GM19397 (cell line): Measurements from ENCODE around the gene RHEX.
"Not testable (repeated sequence)": the region's sequence is repeated elsewhere in the genome, so short reads cannot be mapped to it uniquely, and the experiment has no call there.

Source experiments
- ATAC-seq: cut with Tn5 transposase; IDR thresholded peaks from one replicate; pipeline ENCODE4 v1.9.1; 2021; ENCODE audit warnings: mild to moderate bottlenecking, moderate library complexity; ENCODE audit not compliant: unreplicated experiment

The RHEX gene

DNA sequence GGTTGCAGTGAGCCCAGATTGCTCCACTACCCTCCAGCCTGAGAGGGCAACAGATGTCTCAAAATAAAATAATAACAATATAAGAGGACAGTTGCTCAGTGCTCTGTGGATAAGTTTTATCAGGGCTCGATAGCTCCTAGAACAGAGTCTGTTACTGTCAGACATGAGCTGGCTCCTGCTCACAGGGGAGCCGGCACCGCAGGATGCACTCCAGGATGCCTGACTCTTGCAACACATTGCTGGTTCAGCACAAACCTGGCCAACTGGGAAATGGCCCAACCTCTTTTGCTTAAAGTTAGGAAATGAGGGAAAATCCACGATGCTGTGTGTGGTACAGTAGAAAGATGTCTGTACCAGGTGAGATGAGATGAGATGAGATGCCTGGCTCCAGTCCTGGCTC is 23.5 kb upstream of the RHEX start:
- ATAC-seq: no peak

DNA sequence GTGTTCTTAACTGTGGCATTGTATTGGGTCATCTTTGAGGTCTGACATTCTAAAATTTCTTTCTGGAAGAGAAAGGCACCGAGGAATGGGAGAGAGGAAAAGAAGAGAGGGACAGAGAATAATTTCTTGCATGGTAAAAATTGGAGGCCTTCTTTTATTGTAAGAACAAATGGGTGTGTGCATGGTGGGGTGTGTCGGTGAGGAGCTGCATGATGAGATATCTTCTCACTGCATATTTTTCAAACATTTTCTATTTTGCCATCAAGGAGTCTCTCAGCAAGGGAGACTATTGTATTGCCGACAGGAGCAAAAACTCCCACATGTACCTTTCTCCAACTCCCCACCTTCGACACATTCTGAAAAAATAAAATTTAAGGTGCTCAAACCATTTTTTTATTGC is 22.8 kb upstream of the RHEX start:
- no peak for ATAC-seq

DNA sequence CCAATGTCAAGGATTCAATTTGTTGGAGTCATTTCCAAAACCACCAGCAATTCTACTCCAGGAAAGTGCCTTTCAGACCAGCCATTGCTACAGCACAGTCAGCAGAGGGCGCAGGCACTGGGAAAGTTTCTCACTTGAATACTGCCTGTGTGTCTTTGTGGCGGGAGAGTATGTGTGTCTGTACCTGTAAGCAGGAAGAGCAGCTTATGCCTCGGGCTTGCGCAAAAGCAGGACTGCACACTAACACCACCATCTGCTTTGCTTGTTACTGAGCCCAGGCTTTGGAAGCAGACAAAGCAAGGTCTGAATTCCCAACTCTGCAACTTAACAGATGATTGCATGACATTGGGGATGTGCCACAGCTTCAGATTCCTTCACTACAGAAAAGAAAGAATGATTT is 22.3 kb upstream of the RHEX start:
- ATAC-seq: peak; percentile 66

DNA sequence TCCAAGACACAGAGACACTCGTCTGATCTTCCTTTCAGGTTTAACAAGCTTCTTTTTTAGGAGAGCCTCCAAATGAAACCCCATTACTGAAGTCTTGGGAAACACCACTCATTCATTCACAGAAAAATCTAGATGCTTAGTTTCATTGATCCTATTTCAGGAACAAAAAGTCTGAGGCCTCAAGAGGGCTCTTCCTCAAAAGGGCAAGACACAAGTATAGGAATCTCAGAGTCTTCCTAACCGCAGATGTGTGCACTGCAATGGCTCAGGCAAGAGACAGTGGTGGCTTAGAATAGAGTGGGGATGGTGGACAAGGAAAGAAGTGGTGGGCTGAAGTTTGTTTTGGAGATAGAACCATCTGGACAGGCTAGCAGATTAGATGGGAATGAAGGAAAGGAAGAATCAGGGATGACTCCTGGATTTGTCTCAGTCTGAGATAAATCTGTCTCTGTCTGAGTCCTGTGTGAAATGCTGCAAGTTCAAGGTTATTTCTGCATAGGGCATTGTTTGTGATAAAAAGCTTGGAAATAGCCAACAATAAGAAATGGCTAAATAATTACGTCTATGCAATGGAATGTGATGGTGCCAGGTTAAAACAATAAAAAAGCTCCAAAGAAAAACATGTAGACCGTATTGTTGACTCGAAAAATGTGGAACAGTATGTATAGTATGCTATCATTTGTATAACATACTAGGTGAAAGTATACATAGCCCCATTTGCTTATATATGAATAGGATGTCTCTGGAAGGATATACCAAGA is 20.4 kb upstream of the RHEX start:
- no peak for ATAC-seq

DNA sequence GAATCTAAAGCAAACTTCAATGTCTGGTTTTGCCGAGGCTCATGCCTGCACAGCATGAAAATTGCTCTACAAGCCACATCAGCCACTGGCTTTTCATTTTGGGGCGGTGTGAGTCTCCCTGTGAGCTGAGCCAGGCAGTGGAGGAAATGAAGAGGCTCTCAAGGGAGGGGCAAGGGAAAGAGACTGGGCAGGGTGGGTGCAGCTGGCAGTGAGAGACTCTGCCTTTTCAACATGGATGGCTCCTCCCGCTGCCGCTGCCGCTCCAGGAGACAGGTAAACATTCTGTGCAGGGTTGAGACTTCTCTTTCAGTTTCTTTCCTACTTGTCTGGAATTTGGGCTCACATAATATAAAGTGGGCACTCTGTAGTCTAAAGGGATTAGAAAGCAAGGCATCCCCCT is 17.9 kb upstream of the RHEX start:
- no peak for ATAC-seq

DNA sequence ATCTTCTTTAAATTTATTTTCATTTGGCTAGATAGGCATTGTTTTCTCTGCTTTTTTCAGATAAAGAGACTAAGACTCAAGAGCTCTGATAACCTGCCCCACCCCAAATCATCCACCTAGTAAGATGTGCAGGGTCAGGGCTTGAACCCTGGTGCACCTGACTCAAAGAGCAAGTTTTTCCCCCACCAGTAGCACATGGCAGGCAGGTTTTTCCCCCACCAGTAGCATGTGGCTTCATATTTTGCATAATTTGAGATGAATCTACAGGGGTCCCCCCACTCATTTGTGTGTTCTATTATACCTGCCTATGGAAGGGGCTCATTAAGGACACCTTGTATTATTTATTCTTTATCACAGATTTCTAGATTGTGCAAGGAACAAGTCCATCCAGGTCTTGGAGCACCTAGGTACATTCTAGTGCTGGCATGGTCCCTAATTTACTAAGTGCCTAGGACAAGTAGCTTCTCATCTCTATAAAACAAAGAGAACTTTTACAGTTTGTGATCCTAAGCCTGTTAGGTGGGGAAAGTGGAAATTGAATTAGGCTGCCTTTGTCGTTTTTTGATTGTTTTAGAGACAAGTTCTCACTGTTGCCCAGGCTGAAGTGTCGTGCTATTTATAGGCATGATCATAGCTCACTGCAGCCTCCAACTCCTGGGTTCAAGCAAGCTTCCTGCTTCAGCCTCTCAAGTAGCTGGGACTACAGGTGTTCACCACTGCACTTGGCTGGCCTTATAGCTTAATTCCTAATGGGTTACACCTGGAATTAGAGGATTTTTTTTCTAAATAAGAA is 16.1 kb upstream of the RHEX start:
- no peak for ATAC-seq

DNA sequence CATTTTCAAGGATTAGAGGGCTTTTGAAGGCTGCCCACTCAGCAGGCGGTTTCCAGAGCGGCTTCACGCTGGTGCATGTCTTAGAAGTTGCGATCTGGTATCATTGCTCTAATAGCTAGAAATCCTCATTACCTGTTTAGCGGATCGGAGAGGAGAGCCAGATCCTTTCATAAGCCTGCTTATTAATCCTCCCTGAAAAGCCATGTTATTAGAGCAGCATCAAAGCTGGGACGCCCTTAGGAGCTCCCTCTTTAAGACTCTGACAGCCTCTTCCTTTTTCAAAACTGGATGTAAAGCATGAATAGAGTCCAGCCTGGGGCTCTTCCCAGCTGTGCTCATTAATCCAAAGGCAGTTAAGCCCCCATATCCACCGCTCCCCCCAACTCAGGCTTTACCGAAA is 15.4 kb upstream of the RHEX start:
- ATAC-seq: no peak

DNA sequence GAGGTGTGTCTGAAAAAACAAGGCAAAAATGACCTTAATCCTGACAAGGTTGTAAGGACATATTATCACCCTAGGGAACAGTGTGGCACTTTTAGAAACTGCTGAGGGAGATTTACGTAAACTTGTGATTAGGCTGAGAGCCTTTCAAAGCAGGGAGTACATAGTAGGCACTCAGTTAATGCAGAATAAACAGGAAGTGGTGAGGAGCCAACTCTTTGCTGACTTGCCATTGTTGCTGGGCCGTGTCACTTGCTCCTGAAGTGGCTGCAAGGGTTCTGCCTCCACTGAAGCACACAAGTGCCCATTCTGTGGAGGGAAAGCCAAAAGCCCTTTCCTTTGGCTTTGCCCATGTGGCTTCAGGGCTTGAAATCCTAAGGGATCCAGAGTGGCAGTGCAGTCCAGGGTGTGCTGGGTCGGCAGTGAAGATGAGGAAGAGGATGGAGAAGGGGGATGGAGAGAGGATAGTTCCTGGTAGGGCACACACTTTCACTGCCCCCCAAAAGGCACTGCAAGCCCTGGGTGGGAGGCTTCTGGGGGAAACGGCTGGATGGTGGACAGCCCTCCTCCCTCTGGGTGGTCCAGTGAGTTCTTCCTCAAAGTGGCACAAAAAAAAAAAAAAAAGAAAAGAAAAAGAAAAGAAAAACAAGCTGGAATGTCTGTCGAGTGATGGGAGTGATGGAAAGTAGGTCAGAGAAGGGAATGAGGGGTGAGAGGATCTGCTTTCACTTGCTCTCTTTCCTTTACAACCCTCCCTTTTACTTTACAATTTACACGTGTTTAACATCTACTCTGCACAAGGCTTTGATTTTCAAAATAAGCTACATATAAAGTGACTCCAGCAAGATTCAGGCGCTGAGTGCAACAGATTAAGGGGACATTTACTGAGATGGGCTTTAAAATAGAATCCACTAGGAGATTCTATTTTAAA is 13.7 kb upstream of the RHEX start:
- ATAC-seq: no peak

DNA sequence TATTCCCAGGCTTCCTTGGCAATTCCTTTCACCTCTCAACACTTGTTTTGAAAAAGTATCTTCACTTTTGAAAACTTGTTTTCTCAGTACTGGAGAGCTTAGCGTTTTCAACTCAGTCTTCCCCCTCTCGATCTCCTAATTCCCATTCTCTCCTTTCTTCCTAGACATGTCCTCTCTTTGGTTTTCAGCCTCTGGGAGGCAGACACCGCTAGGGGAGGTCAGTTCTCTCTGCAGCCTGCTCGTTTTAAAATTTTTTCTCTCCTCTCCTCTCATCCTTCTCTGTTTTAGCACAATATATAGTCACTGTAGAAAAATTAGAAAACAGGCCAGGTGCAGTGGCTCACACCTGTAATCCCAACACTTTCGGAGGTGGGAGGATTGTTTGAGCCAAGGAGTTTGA is 12.6 kb upstream of the RHEX start:
- ATAC-seq: no peak

DNA sequence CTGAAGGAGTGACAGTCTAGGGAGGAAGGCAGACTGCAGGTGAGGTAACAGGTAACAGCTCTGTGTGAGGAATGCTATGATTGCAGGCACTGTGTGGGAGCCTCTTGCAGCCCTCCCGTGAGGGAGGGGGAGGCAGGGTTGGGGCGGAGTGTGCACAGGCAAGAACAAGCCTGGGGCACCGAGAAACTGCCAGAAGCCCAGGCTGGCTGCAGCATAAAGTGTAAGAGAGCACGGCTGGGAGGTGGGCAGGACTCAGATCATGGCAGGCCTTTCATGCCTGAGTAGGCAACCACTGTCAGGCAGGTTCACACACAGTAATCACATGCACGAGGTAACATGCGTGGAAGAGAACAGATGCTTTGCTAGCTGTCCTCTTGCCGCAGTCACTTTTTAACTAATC is 11.3 kb upstream of the RHEX start:
- peak; percentile 63 for ATAC-seq

DNA sequence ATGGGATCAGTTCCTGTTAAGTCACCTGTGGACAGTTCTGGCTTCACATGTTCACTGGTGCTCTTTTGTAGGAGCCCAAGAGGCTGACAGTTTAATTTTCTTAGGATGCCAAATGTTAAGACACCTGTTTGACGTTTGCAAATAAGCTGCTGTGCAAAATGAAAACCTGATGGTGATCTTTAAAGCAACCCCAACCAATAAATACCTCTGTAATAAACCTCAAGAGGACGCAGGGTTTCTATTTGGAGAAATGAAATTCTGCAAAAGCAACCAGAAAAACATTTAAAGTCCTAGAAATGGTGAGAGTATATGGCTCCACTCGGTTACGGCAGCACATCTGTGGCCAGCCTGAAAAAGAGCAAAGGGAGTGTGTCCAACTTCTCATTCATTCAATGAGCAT is 5.7 kb upstream of the RHEX start:
- ATAC-seq: no peak

DNA sequence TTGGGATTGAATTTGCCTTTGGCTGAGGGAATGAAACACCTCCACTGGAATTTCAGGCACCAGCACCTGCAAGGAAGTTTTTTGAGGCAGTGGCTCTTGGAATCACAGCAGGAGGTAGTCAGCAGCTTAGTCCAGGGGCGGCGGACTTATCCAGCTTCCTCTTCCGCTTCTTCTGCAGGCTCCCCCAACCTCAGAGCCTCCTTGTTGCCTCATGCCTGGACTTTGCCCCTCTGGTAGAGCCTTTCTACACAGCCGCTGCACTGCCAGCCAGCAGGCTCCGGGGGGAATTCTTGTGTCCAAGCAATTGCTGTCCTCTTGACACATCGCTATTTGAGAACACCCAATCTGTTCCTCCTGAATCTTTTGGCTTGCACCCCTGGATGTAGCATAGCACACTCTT is 4.4 kb upstream of the RHEX start:
- no peak for ATAC-seq

DNA sequence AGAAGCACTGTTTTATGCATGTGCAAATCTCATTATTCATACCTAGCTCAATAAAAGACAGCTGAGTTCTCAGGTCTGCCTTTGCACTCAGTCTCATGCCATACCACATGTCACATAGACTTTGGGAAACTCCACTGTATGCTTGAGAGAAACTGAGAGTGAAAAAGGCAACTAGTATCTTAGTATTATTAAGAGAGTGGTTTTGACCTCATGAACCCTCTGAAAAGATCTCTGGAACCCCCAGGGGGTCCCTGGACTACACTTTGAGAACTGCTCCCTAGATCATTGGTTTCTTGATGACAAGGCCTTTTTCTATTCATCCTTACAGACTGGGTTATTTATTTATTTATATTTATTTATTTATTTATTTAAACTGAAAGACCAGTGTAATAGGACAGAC is 3.7 kb upstream of the RHEX start:
- no peak for ATAC-seq

DNA sequence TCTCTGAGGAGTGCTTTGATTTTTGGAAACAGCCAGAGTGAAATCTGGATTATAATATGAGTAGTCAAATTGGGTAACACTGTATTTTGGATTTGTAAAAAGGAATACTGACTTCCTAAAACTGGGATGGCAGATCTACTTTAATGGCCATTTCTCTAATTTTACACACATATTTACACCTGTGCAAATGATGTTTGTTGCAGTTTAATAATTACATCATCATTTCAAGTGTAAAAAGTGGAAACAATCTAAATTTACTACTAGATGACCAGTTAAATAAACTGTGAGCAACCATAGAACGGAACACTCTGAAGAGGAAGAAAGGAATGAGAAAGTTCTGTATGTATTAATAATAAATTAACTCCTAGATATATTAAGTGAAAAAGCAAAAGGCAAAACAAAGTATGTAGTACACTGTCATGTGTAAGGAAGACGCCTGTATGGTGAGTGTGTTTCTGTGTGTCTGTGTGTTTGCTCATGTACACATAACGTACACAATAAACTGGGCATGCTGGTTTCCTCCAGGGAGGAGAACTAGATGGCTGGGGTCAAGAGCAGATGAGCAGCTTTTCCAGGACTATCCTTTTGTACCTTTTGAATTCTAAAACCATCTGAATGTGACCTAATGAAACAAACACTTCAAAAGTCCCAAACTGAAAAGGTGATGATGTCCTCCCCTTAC is 2.9 kb upstream of the RHEX start:
- no peak for ATAC-seq

DNA sequence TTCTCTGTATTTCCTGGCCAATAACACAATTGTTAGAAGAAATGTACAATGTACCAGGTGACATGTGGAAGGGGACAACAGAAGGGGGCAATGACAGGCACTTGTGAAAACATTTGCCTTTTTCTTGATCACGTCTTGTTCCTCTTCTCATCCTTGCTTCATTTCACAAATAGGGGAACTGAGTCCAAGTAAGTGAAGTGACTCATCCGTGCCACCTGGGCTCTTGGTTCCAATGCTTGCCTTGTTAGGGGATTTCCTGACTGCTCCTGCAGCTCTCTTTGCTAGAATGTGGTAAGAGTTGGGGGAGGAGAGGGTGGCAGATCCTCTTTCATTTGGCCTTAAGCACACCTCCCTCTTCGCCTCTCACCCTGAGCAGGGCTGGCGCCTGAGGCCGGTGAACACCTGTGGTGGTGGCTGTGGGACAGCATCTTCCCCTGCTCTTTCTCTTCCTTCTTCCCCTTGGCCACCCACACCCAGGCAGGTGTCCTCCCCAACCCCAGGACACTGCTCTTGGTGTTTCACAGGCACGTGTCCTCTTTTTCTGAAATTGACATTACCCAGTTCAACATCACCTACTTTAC is 2.2 kb upstream of the RHEX start:
- ATAC-seq: peak; percentile 82

DNA sequence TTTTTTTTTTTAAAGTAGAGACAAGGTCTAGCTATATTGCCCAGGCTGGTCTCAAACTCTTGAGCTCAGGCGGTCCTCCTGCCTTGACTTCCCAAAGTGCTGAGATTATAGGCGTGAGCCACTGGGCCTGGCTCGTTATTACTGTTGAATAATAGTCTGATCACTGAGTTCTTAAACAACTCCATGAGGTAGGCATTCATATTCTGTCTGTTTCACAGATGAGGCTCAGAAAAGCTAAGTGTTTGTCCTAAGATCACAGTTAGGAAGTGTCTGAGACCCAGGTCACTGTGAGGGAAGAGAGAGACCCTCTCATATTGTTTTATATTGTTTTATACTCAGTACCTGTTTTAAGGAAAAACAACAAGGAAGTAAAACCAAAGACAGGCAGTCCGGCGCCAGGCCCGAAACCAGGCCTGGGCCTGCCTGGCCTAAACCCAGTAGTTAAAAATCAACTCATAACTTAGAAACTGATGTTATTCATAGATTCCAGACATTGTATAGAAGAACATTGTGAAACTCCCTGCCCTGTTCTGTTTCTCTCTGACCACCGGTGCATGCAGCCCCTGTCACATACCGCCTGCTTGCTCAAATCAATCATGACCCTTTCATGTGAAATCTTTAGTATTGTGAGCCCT is 625 bp upstream of the RHEX start:
- not testable (repeated sequence) for ATAC-seq

DNA sequence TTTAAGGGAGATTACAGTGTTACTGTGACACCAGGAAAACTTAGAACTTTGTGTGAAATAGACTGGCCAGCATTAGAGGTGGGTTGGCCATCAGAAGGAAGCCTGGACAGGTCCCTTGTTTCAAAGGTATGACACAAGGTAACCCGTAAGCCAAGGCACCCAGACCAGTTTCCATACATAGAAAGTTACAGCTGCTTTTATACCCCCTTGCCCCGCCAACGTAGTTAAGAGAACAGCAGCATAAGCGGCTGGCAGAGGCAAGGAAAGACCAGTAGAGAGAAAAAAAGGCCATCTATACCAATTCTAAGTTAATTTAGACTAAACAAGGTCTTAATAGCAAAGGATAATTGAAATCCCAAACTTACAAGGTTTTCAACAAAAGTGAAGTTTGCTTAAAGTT is 643 bp downstream of the RHEX start:
- not testable (repeated sequence) for ATAC-seq

DNA sequence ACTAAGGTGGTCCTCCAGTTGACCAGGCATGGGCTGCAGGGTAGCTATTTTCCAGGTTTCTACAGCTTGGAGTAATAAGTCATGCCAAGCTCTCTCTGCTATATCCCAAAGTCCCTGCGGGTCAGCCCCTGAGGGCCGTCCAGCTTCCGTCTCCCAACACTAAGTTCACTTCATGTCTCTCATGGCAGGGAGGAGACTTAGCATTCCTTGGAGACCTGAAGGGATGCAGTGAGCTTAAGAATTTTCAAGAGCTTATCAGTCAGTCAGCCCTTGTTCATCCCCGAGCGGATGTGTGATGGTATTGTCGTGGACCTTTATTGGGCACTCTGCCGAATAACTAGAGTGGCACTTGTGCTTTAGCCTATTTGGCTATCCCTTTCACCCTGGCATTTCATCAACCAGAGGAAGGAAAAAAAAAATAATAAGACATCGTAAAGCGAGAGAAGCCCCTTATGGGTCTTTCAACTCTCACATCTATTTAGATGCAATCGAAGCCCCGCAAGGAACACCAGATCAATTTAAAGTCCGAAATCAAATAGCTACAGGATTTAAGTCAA is 2.2 kb downstream of the RHEX start:
- not testable (repeated sequence) for ATAC-seq

DNA sequence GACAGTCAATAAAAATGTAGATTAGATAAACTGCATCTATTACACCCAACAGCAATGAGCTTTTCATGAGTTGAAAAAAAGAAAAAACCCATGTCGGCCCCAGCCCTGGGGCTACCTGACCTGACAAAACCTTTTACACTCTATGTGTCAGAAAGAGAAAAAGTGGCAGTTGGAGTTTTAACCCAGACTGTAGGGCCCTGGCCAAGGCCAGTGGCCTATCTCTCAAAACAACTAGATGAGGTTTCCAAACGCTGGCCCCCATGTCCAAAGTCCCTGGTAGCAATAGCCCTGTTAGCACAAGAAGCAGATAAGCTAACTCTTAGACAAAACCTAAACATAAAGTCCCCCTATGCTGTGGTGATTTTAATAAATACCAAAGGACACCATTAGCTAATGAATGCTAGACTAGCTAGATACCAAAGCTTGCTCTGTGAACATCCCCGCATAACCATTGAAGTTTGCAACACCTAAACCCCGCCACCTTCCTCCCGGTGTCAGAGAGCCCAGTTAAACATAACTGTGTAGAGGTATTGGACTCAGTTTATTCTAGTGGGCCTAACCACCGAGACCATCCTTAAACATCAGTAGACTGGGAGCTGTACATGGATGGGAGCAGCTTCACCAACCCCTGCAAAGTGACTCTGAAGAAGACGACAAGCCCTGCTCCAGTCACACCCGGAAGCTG is 2.8 kb downstream of the RHEX start:
- not testable (repeated sequence) for ATAC-seq
